ENCODE measurements around the gene PLIN4. TPM values are rescaled to one million over a fixed set of nuclear protein-coding genes. Genes with fewer than 3 reads are reported as not detected.

The PLIN4 gene
- total and polyA plus RNA-seq, 9 of the 15 experiments (the other 6 are each of a cell fraction or from before 2014, with no cell fraction given): 0.04 to 0.16 (median 0.07) TPM; not detected in 3

DNA sequence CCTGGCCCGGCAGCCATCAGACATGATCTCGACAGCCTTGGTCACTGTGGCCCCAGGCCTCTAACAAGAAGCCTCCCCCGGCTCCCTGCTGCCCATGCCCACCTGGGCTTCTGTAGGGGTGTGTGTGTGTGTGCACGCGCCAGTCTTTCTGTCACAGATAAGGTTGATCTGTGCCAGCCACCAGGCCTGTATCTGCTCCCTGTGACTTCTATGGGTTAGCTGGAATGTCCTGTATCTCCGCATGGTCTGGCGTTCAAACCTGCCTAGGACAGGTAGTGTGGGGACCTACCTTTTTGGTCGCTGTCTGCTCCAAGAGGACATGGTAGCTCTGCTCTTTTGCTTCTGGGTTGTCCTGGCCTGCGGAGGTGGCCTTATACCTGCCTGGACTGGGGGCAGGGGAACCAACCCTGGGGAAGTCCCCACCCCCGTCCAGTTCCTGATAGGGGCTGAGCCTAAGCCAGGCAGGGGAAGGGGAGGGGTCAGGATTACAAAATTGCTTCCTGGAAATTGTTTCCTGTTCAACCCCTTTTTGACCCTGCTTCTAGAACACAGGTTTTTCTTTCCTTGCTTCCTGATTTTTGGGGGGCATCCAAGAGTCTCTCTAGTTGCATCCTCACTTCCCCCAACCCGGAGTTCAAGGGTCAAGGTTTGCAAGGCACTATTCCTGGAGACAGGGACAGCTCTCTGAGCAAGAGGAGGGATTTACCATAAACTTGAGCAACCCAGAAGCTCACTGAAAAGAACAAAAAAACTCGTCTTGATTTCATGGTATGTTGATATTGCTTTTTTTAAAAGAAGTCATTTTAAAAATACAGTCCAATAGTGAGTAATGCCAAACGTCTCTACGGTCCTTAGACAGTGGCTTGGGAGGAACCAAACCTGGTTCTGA, 21.7 kb upstream of the PLIN4 start, which contains the start of gene LRG1 (continued):
- TF ChIP-seq CHD7 (IDR thresholded peaks at IDR 0.05; ENCODE audit: low read depth, low read length) (no peak), RBFOX2 (IDR thresholded peaks at IDR 0.05; ENCODE audit: low read depth, low read length) (peak; percentile 61), GATAD2A (IDR thresholded peaks at IDR 0.05) (peak; percentile 11; the same call in 1 of the 2 replicates), KLF16 (IDR thresholded peaks at IDR 0.05) (no peak), SLC30A9 (CRISPR knock-in tag; IDR thresholded peaks at IDR 0.05) (no peak), ELF2 (CRISPR knock-in tag; IDR thresholded peaks at IDR 0.05) (peak; percentile 76), SIN3B (IDR thresholded peaks at IDR 0.05; ENCODE audit: low read depth) (no peak; the same call in 1 of the 2 replicates), ATF7 (IDR thresholded peaks at IDR 0.05) (peak; percentile 40; the same call in 1 of the 2 replicates), HMBOX1 (IDR thresholded peaks at IDR 0.05) (no peak; the same call in 1 of the 2 replicates), ZNF507 (tag; conservative IDR thresholded peaks at IDR 0.05) (no peak), FOXK2 (conservative IDR thresholded peaks at IDR 0.05 in 1 of 2, IDR thresholded peaks at IDR 0.05 in 1 of 2; ENCODE audit: low read depth in 2 of 2) (0 out of 4 replicates have a peak, but pooled peaks have one; percentile 36 to 43), PHF8 (IDR thresholded peaks at IDR 0.05; ENCODE audit: borderline replicate concordance, low read length) (peak; percentile 81; the same call in 1 of the 2 replicates), XRCC5 (IDR thresholded peaks at IDR 0.05; ENCODE audit: low read depth, low read length) (no peak), MTA3 (IDR thresholded peaks at IDR 0.05; ENCODE audit: borderline replicate concordance) (peak; percentile 48; the same call in 1 of the 2 replicates), TAL1 (IDR thresholded peaks at IDR 0.05) (peak; percentile 16; the same call in 1 of the 2 replicates)

Data from K562 (cell line).